BJ (cell line): ENCODE data around the gene JPT1. TPM values are rescaled to one million over a fixed set of nuclear protein-coding genes. Genes with fewer than 3 reads are reported as not detected.
"Not testable (repeated sequence)": the region's sequence is repeated elsewhere in the genome, so short reads cannot be mapped to it uniquely, and the experiment has no call there.

ENCODE experiments used
- CTCF ChIA-PET: fragments of 350-600 bp; formaldehyde crosslinking; extraction: SDS; loops from one replicate; lab custom pipeline; 2021; ENCODE audit warnings: antibody characterized with exemption, inconsistent platforms; lab: Yijun Ruan, JAX
- POLR2A ChIA-PET: fragments of 300-600 bp; sonication (Branson Sonifier 250); formaldehyde crosslinking; extraction: SDS; loops from one replicate; lab custom pipeline; 2021; ENCODE audit warnings: antibody characterized with exemption; lab: Charles Lee
- DNase-seq: peaks from one replicate; pipeline ENCODE4 v3.0.0-alpha.2; 2011; ENCODE audit warnings: low read depth
- H3K27me3 ChIP-seq: 2 replicates; pipeline ENCODE4 v1.6.0; 2011; ENCODE audit warnings: low read length; ENCODE audit not compliant: control insufficient read depth, insufficient read depth
- H3K36me3 ChIP-seq: 2 replicates; pipeline ENCODE4 v1.5.1; 2011; ENCODE audit warnings: low read length; ENCODE audit not compliant: control insufficient read depth, insufficient read depth
- H3K4me3 ChIP-seq: 2 replicates; pipeline ENCODE4 v1.5.1; 2011; ENCODE audit warnings: low read depth, mild to moderate bottlenecking, control low read depth, low read length
- polyA plus RNA-seq: library from polyadenylated mRNA; depleted of rRNA; stranded (reverse); fragments of >200 nt; gene quantifications from 2 replicates; pipeline ENCODE4 v1.2.3, GENCODE V29; 2011
- TF ChIP-seq, protein P1 (sequence below): IDR thresholded peaks from 2 replicates; pipeline ENCODE4 v1.5.1; 2011; ENCODE audit warnings: low read depth, mild to moderate bottlenecking, control low read depth, inconsistent platforms, low read length, moderate library complexity; ENCODE audit not compliant: insufficient read depth

The JPT1 gene
- polyA plus RNA-seq, 1 experiment, result 111 TPM

GRCh38 chr17:75173526-75173925, 19.2 kb upstream of the JPT1 start:
- no peak for DNase-seq
- ChIA-PET CTCF (interaction anchor here (0.8 to 1.7 kb wide), 7 partner anchors 9 to 114 kb away, joined by 3 to 6 read pairs (median 4); partner anchors contain the start of genes JPT1 and SUMO2), POLR2A (no interaction called here)

GRCh38 chr17:75168998-75169397, 14.7 kb upstream of the JPT1 start:
- DNase-seq, result no peak
- Histone ChIP-seq H3K36me3 (peaks cover 13% of the 10 kb centered on the region), H3K27me3 (no peaks in the 10 kb centered on the region), H3K4me3 (no peak overlapping the region)
- TF ChIP-seq, protein P1, sequence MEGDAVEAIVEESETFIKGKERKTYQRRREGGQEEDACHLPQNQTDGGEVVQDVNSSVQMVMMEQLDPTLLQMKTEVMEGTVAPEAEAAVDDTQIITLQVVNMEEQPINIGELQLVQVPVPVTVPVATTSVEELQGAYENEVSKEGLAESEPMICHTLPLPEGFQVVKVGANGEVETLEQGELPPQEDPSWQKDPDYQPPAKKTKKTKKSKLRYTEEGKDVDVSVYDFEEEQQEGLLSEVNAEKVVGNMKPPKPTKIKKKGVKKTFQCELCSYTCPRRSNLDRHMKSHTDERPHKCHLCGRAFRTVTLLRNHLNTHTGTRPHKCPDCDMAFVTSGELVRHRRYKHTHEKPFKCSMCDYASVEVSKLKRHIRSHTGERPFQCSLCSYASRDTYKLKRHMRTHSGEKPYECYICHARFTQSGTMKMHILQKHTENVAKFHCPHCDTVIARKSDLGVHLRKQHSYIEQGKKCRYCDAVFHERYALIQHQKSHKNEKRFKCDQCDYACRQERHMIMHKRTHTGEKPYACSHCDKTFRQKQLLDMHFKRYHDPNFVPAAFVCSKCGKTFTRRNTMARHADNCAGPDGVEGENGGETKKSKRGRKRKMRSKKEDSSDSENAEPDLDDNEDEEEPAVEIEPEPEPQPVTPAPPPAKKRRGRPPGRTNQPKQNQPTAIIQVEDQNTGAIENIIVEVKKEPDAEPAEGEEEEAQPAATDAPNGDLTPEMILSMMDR, result no peak
- ChIA-PET CTCF (interaction anchor here (0.8 to 4.7 kb wide), 3 partner anchors 9 to 211 kb away, joined by 3 to 37 read pairs (median 3); no protein-coding TSS in a partner anchor), POLR2A (no interaction called here)

More at GRCh38 chr17:75173526-75173925, 19.2 kb upstream of the JPT1 start:
- Histone ChIP-seq H3K36me3 (peaks cover 17% of the 10 kb centered on the region), H3K27me3 (no peaks in the 10 kb centered on the region), H3K4me3 (no peak overlapping the region)
- TF ChIP-seq, protein P1, result no peak

DNA sequence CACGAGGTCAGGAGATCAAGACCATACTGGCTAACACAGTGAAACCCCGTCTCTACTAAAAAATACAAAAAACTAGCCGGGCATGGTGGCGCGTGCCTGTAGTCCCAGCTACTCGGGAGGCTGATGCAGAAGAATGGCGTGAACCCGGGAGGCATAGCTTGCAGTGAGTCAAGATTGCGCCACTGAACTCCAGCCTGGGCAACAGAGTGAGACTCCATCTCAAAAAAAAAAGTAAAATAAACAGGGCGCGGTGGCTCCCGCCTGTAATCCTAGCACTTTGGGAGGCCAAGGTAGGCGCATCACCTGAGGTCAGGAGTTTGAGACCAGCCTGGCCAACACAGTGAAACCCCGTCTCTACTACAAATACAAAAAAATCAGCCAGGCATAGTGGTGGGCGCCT, 10.3 kb upstream of the JPT1 start:
- H3K36me3 ChIP-seq, H3K4me3 ChIP-seq, H3K27me3 ChIP-seq, POLR2A ChIA-PET, DNase-seq: not testable (repeated sequence)
- CTCF ChIA-PET, result interaction anchor here (1.2 kb wide), 1 partner anchor 37 kb away, joined by 4 read pairs; no protein-coding TSS in a partner anchor

DNA sequence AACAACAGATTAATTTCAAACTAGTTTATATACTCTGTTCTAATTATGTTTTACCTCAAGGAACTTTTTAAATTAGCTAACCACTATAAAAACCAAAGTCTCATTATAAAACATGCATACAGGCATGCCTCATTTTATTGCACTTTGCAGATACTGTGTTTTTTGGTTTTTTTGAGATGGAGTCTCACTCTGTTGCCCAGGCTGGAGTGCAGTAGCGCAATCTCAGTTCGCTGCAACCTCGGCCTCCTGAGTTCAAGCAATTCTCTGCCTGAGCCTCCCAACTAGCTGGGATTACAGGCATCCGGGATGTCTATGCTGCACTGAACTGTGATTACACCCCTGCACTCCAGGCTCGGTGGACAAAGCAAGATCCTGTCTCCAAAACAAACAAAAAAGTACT, 8.8 kb upstream of the JPT1 start:
- POLR2A ChIA-PET, result interaction anchor here (0.5 kb wide), 1 partner anchor 8 kb away, joined by 3 read pairs; no protein-coding TSS in a partner anchor
- no peak for DNase-seq
- Histone ChIP-seq H3K36me3 (peaks cover 3% of the 10 kb centered on the region), H3K4me3 (no peak overlapping the region), H3K27me3 (no peaks in the 10 kb centered on the region)
- TF ChIP-seq, protein P1, result no peak
- CTCF ChIA-PET, result interaction anchor here (1.0 to 1.8 kb wide), 3 partner anchors 9 to 49 kb away, joined by 3 to 7 read pairs (median 7); no protein-coding TSS in a partner anchor

DNA sequence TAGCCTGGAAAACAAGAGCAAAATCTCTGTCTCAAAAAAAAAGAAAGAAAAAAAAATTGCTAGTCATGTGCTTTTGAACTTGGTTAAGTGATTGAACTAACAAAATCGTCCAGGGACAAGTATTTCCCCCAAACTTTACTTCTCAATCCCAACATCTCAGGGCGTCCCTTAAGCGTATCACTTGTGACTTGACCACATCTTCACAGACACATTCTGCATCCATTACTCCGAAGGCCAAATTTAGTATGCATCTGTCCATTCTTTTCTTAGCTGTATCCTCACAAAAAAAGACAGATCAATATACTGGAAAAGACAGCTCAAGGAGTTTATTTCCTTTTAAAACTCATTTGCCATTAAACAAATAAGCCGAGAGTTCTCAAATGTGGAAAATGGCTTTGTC, 5.9 kb upstream of the JPT1 start:
- ChIA-PET CTCF (interaction anchor here (0.9 to 2.3 kb wide), 4 partner anchors 8 to 46 kb away, joined by 3 to 9 read pairs (median 3); no protein-coding TSS in a partner anchor), POLR2A (no interaction called here)
- no peak overlapping the region for H3K4me3 ChIP-seq
- no peak for DNase-seq
- TF ChIP-seq, protein P1, result no peak
- H3K27me3 ChIP-seq, result no peaks in the 10 kb centered on the region
- H3K36me3 ChIP-seq, result no peaks in the 10 kb centered on the region
